ENCODE results near the gene PDK2.
A peak's percentile ranks its signal among the peaks of the same experiment; 100 is the strongest.

The PDK2 gene

DNA sequence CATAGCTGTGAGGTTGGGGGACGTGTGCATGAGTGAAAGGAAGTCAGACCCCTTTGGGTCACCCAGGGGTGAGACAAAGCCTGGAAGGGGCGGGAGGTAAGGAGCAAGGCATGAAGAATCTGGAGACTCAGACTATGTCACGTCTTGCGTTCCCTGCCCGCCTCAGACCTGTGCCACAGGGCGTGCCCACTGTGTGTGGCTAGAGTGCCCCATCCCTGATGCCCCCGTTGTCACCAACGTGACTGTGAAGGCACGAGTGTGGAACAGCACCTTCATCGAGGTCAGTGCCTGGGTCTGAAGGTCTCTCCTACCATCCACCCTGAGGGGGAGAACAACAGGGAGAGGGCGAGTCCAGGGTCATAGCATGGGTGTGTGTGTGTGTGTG, 15.1 kb upstream of the PDK2 start:
- DNase-seq = no peak

GRCh38 chr17:50080827-50081226, 14.3 kb upstream of the PDK2 start:
- no peak for DNase-seq

DNA sequence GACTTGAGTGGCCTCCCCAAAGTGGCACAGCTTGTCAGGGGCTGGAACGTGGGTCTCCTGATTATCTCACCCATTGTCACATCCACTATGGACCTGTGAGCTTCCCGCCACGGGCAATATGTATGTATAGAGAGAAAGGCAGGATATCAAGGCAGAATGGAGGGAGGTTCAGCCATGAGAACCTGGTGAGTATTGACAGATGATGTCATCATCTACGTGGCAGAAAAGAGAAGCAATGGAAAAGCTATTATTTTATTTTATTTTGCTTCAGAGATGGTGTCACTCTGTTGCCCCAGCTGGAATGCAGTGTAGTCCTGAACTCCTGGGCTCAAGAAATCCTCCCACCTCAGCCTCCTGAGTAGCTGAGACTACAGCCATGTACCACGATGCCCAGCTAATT, 13.4 kb upstream of the PDK2 start:
- DNase-seq = no peak

DNA sequence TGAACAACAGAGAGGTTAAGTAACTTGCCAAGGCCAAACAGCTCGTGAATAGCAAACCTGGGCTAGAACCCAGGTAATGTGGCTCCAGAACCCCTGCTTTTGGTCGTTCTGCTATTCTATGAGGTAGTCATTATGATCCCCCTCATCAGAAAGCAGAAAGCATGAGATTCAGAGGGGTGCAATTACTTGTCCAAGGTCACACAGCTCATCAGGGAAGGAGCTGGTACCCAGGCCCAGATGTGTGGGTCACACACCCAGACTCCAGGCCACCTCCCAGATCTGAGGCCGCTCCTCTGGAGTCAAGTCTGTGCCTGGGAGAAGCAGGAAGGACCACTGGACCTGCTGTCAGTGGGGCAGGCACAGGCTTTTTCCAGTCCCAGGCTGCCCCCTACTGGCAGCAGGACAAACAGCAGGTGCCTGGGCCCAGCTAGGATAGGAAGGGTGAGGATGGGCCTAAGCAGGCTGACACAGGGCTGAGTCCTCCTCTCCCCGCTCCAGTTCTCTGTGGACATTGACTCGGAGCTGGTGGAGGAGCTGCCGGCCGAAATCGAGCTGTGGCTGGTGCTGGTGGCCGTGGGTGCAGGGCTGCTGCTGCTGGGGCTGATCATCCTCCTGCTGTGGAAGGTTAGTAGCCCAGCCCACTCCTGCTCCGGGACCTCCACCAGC, 7.8 kb upstream of the PDK2 start:
- DNase-seq = peak; percentile 50

DNA sequence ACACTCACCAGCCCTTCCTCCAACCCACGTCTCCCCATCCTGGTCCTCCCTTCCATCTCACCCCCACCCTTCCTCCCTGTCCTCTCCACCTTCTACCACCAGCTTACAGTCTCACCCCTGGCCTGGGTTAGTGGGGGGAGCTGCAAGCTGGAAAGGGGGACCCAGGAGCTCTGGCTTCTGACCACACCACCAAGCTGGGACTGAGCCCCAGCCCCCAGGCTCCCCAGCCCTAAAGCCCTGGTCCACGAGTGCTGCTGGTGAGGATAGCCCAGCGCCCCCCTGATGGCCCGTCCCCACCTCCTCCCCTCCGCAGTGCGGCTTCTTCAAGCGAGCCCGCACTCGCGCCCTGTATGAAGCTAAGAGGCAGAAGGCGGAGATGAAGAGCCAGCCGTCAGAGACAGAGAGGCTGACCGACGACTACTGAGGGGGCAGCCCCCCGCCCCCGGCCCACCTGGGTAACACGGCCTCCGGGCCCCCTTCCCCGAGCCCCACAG, 7.2 kb upstream of the PDK2 start:
- DNase-seq = no peak

DNA sequence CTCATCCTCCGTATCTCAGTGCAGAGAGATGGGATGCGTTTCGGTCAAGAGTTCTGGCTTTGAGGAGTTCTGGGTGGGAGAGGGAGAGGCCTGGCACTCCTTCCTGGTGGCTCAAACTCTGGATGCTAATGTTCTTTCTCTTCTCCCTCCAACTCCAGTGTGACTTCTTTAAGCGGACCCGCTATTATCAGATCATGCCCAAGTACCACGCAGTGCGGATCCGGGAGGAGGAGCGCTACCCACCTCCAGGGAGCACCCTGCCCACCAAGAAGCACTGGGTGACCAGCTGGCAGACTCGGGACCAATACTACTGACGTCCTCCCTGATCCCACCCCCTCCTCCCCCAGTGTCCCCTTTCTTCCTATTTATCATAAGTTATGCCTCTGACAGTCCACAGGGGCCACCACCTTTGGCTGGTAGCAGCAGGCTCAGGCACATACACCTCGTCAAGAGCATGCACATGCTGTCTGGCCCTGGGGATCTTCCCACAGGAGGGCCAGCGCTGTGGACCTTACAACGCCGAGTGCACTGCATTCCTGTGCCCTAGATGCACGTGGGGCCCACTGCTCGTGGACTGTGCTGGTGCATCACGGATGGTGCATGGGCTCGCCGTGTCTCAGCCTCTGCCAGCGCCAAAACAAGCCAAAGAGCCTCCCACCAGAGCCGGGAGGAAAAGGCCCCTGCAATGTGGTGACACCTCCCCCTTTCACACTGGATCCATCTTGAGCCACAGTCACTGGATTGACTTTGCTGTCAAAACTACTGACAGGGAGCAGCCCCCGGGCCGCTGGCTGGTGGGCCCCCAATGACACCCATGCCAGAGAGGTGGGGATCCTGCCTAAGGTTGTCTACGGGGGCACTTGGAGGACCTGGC, 6.0 kb upstream of the PDK2 start:
- DNase-seq = no peak

GRCh38 chr17:50090071-50090470, 5.1 kb upstream of the PDK2 start:
- no peak for DNase-seq

- DNase-seq = no peak
Measured at GRCh38 chr17:50090971-50091917, 3.9 kb upstream of the PDK2 start.

- DNase-seq = no peak
Measured at GRCh38 chr17:50091918-50092285, 3.2 kb upstream of the PDK2 start.

DNA sequence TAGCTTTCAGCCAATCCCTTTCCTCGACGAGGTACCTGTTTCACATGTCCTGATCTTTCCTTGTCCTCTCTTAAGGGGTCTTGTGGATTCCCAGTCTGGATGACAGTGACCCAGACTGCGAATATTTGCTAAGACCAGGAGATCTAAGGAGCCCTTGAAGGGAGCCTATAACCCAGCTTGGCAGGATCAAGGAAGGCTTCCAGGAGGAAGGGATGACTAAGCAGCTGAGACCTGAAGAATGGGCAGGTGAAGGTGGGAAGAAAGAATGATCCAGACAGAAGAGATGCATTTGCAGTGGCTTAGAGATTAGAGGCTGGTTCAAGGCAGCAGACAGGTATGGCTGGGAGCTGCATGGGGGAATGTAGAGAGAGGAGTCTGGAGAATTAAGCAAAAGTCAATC, 1.9 kb upstream of the PDK2 start:
- no peak for DNase-seq

DNA sequence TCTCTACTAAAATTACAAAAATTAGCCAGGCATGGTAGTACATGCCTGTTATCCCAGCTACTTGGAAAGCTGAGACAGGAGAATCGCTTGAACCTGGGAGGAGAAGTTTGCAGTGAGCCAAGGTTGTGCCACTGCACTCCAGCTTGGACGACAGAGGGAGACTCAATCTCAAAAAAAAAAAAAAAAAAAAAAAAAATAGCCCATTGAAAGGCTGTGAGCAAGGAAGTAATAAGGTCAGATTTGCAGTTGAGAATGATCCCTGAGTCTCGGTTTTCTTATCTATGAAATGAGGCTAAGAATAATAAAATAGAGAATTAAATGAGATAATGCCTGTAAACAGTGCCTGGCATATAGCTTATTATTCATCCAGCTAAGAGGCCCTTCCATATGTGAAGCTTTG, 1.3 kb upstream of the PDK2 start:
- no peak for DNase-seq

- peak; percentile 76 for DNase-seq
Measured at GRCh38 chr17:50094243-50094752, 853 bp upstream of the PDK2 start.

- no peak for DNase-seq
Measured at GRCh38 chr17:50095626-50096037, 481 bp downstream of the PDK2 start.

DNA sequence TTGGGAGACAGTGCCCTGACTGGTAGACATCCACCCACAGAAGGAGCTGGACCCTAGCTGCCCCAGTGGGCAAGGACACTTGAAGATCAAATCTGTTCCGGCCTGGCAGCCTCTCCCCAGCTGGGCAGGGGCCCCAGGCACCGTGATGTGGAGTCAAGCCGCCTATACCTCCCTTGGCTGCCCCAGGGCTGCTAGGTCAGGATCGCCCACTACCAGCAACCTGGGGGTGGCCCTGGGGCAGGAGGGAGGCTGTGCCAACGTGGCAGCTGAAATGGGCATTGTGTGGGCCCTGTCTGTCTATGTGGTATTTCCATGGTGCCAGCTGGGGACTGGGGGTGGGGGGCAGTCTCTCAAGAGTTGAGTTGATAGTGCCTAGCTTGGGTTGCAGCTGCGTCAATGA, 941 bp downstream of the PDK2 start:
- no peak for DNase-seq

DNA sequence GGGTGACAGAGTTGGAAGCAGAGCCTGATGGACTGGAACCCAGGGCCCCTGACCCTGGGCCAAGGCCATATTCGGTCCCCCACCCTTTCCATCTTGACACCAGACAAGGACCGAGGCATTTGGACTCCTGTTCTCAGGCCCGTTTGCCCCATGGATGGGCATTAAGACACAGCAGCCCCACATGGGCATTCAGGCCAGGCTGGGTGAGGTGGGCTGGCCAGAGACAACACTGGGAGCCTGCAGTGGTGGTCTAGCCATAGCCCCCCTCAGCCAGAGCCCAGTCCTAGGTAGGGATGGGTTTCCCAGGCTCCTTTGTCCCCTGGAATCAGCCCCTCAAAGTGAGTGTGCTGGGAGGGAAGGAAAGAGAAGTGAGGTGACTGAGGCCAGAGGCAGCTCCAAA, 1.6 kb downstream of the PDK2 start:
- no peak for DNase-seq

DNA sequence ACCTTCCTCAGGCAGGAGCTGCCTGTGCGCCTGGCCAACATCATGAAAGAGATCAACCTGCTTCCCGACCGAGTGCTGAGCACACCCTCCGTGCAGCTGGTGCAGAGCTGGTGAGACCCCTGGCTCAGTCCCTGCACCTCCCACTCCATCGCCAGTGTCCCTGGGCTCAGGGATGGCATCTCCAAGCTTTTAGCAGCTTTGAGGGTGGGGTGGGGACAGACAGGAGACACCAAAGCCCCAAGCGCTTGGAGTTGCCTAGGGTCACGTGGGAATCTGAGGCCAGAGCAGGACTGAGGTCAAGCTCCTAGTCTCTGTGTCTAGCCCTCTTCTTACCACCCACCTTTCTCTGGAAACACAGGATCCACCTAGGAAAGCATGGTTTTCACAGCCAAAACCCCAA, 2.3 kb downstream of the PDK2 start:
- DNase-seq = no peak

- no peak for DNase-seq
Measured at GRCh38 chr17:50097926-50098325, 2.8 kb downstream of the PDK2 start.

GRCh38 chr17:50098583-50098982, 3.4 kb downstream of the PDK2 start:
- no peak for DNase-seq

DNA sequence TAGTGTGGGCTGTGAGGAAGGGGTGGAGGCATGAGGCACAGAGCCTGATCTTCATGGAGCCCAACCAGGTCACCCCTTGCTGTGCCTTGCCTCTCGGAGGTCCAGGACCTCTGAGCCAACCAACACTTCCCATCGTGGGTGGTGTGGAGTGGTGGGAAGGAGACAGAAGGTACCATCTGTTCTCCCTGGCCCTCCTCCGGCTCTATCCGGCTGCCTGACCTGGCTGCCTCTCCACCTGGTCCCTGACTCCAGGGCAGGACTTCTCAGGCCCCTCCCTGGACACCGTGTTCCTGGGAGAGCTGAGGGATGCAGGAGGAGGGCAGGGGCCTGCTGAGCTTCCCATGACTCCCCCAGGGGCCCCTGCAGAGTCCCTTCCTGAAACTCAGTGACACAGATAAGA, 3.9 kb downstream of the PDK2 start:
- DNase-seq = no peak

DNA sequence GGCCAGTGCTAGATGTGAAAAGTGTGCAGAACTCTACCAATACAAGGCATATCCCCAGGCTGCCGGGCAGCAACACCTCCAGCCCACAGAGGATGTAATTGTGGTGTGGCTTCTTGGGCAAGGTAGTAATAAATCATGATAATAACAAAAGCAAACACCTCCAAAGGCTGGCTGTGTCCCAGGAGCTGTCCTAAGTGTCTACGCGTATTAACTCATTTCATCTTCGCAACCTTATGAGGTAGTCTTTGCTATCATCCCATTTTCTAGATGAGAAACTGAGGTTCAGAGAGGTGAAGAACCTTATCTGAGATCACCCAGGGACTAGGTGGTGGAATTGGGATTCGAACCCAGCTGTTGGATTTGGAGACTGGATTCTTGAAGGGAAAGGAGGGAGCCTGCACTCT, 5.3 kb downstream of the PDK2 start:
- DNase-seq = no peak

GRCh38 chr17:50100921-50101345, 5.8 kb downstream of the PDK2 start:
- DNase-seq = no peak

GRCh38 chr17:50101346-50102163, 6.4 kb downstream of the PDK2 start:
- DNase-seq = no peak

Measured in NCI-H748 treated with DMSO at 0.1 percent for 48 hours (cell line).